Effector memory CD4-positive, alpha-beta T cell (primary cell): Measurements from ENCODE around the gene PRR30.

ENCODE experiments used
- DNase-seq, 3 donors: peaks; one replicate each; pipeline ENCODE4 v3.0.0-alpha.2; 2020
- H3K27ac ChIP-seq: 2 replicates; pipeline ENCODE4 v1.7.0; 2013; ENCODE audit warnings: mild to moderate bottlenecking, low read length, moderate library complexity; ENCODE audit not compliant: insufficient read depth, poor library complexity, severe bottlenecking
- H3K27me3 ChIP-seq: replicated peaks from 2 replicates; pipeline ENCODE4 v1.7.0; 2013; ENCODE audit warnings: mild to moderate bottlenecking, low read length; ENCODE audit not compliant: insufficient read depth, control insufficient read depth, poor library complexity, severe bottlenecking
- H3K36me3 ChIP-seq: 2 replicates; pipeline ENCODE4 v1.7.0; 2013; ENCODE audit warnings: mild to moderate bottlenecking, low read length, moderate library complexity; ENCODE audit not compliant: control insufficient read depth, insufficient read depth
- H3K4me1 ChIP-seq: 2 replicates; pipeline ENCODE4 v1.7.0; 2013; ENCODE audit warnings: low read length, mild to moderate bottlenecking; ENCODE audit not compliant: control insufficient read depth, insufficient read depth, poor library complexity, severe bottlenecking
- H3K4me3 ChIP-seq: 2 replicates; pipeline ENCODE4 v1.7.0; 2013; ENCODE audit warnings: low read length, low read depth, mild to moderate bottlenecking; ENCODE audit not compliant: insufficient read depth, poor library complexity, severe bottlenecking
- H3K9me3 ChIP-seq: 2 replicates; pipeline ENCODE4 v1.7.0; 2013; ENCODE audit warnings: mild to moderate bottlenecking, low read length, moderate library complexity; ENCODE audit not compliant: control insufficient read depth

PRR30 gene

DNA sequence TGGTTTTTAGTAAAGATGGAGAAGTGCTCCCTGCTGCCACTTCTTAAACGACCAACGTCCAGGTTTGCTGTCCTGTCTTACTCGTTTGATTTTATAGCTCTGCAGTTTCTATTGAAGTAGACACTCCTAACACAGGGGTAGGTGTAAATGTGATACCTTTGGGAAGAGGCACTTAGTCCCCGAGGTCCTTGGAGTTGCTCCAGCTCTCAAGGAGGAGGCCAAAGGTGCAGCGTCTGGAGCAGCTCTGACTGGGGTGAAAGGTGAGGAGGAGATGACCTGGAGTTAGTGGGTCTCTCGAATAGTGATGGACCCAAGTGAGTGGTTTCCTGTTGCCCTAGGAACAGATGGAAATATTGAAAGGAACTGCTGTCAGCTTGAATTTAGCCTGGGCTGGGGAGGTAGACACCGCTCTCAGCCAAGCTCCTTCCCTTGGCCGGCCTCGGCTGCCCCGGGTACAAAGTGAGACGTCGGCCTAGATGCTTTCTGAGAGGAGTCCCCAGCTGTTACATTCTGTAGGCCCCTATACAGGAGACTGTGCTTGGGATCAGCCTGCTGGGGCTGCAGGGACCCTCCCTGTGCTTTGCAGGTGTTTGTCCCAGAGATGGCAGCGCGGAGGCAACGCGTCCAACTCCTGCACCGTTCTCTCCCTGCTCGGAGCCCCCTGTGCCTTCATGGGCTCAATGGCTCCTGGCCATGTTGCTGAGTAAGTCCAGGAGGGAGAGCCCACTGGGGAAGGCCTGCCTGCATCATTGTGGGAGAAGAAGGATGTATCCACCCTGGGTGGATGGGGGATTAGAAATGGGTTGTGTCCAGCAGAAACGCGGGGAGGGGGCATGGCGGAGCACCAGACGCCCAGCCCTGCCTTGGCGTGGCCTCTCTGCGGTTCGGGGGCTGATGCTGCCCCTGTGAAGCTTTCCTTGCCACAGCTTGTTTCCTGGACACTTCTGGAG is 47.2 kb downstream of the PRR30 start:
- H3K4me3 ChIP-seq = no peak overlapping the region

DNA sequence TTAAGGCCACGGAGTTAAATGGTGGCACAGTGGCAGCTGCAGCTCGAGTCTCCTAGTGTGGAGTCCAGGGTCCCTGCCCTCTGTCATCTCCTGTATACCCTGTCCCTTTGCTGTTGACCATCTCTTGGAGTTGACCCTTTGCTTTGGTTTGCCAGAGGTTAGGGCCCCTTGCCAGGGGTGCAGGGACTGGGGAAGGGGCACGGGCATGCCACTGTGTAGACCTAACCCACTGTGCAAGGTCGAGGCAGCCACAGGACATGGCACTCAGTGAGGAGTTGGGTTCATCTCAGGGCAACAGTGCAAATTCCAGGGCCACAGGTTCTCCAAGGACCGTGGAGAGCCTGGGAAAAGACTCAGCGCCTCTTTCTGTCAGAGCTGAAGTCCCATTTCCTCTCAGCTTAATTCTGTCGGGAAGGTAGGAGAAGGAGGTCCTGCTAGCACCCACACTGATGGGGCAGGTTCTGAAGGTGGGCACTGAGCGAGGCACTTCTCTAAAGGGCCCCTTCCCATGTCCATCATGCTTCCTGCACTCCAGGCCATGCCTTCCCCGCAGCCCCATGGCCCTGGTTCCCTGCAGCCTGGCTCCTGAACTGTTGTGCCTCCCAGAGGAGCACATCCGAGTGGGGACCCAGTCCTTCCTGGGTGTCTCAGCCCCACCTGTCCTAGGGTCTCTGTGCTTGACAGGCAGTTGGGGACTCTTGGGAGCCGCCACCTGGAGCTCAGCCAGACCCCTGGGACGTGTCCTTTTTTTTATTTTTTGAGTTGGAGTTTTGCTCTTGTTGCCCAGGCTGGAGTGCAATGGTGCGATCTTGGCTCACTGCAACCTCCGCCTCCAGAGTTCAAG is 49.9 kb downstream of the PRR30 start:
- no peaks in the 10 kb centered on the region for H3K27me3 ChIP-seq
- peaks cover 19% of the 10 kb centered on the region for H3K4me1 ChIP-seq
- no peak for DNase-seq
- no peak overlapping the region for H3K4me3 ChIP-seq
- H3K27ac ChIP-seq = no peak overlapping the region
- H3K36me3 ChIP-seq = no peaks in the 10 kb centered on the region
- no peaks in the 10 kb centered on the region for H3K9me3 ChIP-seq

More for the DNA sequence above, 47.2 kb downstream of the PRR30 start:
- H3K36me3 ChIP-seq = no peaks in the 10 kb centered on the region
- no peaks in the 10 kb centered on the region for H3K27me3 ChIP-seq
- H3K4me1 ChIP-seq = peaks cover 11% of the 10 kb centered on the region
- H3K27ac ChIP-seq = no peak overlapping the region
- no peak for DNase-seq
- H3K9me3 ChIP-seq = no peaks in the 10 kb centered on the region

- Histone ChIP-seq H3K27ac (no peak overlapping the region), H3K4me3 (no peak overlapping the region), H3K36me3 (no peaks in the 10 kb centered on the region), H3K27me3 (no peaks in the 10 kb centered on the region), H3K9me3 (no peaks in the 10 kb centered on the region), H3K4me1 (peaks cover 19% of the 10 kb centered on the region)
- no peak for DNase-seq
These were observed 50.6 kb downstream of the PRR30 start for GRCh38 chr2:27088634-27089033.

DNA sequence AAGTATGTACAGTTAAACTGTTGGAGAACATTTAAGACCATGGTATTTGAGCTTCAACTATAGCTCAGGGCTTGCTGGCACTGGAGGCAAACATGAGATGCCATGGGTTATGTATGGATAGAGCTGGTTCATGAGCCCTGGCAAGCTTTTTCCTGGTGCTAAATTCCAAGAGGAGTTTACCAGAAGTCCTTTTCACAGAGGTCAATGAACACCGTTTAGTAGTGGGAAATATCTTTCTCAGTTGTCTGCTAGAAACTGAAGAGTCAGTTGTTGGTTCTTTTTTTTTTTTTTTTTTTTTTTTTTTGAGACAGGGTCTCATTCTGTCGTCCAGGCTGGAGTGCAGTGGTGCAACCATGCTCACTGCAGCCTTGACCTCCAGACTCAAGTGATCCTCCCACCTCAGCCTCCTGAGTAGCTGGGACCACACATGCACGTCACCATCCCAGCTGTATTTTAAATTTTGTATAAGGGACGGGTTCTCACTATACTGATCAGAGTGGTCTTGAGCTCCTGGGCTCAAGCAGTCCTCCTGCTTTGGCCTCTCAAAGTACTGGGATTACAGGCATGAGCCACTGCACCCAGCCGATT is 51.3 kb downstream of the PRR30 start:
- no peak for DNase-seq
- H3K4me1 ChIP-seq = peaks cover 19% of the 10 kb centered on the region
- no peak overlapping the region for H3K27ac ChIP-seq
- H3K36me3 ChIP-seq = no peaks in the 10 kb centered on the region
- no peaks in the 10 kb centered on the region for H3K9me3 ChIP-seq
- H3K27me3 ChIP-seq = no peaks in the 10 kb centered on the region
- H3K4me3 ChIP-seq = no peak overlapping the region
